HCT116 (cell line): ENCODE results near the gene APCDD1L. TPM values are rescaled to one million over a fixed set of nuclear protein-coding genes. Genes with fewer than 3 reads are reported as not detected.

ENCODE experiments used
- ATAC-seq: fragments of 200-7000 bp; cut with Tn5 transposase; 2 replicates; pipeline ENCODE4 v1.9.1; 2020; ENCODE audit warnings: mild to moderate bottlenecking, moderate library complexity
- BruUV-seq: library from RNA; stranded (reverse); fragments of 400-500 nt; replicated peaks from 2 replicates; lab custom pipeline; 2021; lab: Mats Ljungman, UMichigan
- CTCF ChIA-PET: fragments of 300-600 bp; sonication (Branson Sonifier 250); formaldehyde crosslinking; loops from one replicate; lab custom pipeline; 2021; ENCODE audit warnings: antibody characterized with exemption; lab: Charles Lee
- POLR2A ChIA-PET: fragments of 300-600, 350-600 bp; sonication (Branson Sonifier 250); formaldehyde crosslinking; loops from one replicate; lab custom pipeline; 2021; ENCODE audit warnings: antibody characterized with exemption; lab: Charles Lee
- RAD21 ChIA-PET, 2 experiments: fragments of 300-600 bp; sonication (Branson Sonifier 250); formaldehyde crosslinking; loops; one replicate each; lab custom pipeline; 2023; ENCODE audit warnings: low total read pairs in 2 of 2; ENCODE audit not compliant: uncharacterized antibody in 2 of 2, unreplicated experiment in 2 of 2, low non-redundant PET in 1 of 2; lab: Charles Lee
- DNase-seq: peaks from one replicate; pipeline ENCODE4 v3.0.0-alpha.2; 2010; ENCODE audit warnings: low read depth, low spot score
- H2AFZ ChIP-seq: fragments of 200-600 bp; shearing (Covaris generic), sonication (generic); 2 replicates; pipeline ENCODE4 v1.6.1; 2017; ENCODE audit warnings: low read depth, mixed run types, mixed read lengths, antibody characterized with exemption, low read length; ENCODE audit not compliant: poor library complexity, severe bottlenecking
- H3K27ac ChIP-seq: 2 replicates; pipeline ENCODE4 v1.5.1; 2012; ENCODE audit warnings: low read depth, low read length
- H3K27me3 ChIP-seq: fragments of 200-600 bp; sonication (generic); 2 replicates; pipeline ENCODE4 v1.6.1; 2016; ENCODE audit warnings: mixed run types, low read length, mixed read lengths; ENCODE audit not compliant: insufficient read depth
- H3K36me3 ChIP-seq, 2 experiments: fragments of 200-500 bp in 1 of 2; fragments of 200-600 bp in 1 of 2; sonication (Bioruptor generic) in 1 of 2; sonication (generic) in 1 of 2; 2 replicates each; pipeline versions ENCODE4 v1.5.1 to v1.6.1; 2014 to 2016; ENCODE audit warnings: low read length in 2 of 2, inconsistent platforms in 1 of 2, mixed read lengths in 1 of 2, mixed run types in 1 of 2; ENCODE audit not compliant: insufficient read depth in 2 of 2, control insufficient read depth in 1 of 2
- H3K4me1 ChIP-seq, 2 experiments: fragments of 200-600 bp in 1 of 2; sonication (generic) in 1 of 2; 2 replicates each; pipeline versions ENCODE4 v1.5.1 to v1.6.1; 2012 to 2017; ENCODE audit warnings: low read length in 2 of 2, inconsistent platforms in 1 of 2, mild to moderate bottlenecking in 1 of 2, mixed read lengths in 1 of 2, mixed run types in 1 of 2, moderate library complexity in 1 of 2; ENCODE audit not compliant: insufficient read depth in 2 of 2, control insufficient read depth in 1 of 2
- H3K4me2 ChIP-seq: fragments of 200-600 bp; sonication (generic); 2 replicates; pipeline ENCODE4 v1.6.1; 2017; ENCODE audit warnings: mixed run types, low read length, mixed read lengths
- H3K4me3 ChIP-seq, 2 experiments: fragments of 200-600 bp in 1 of 2; sonication (generic) in 1 of 2; replicated peaks in 1 of 2; 2 replicates each; pipeline ENCODE4 v1.5.1; 2011 to 2016; ENCODE audit warnings: low read length in 2 of 2, control low read depth in 1 of 2, low read depth in 1 of 2, mild to moderate bottlenecking in 1 of 2, mixed read lengths in 1 of 2, mixed run types in 1 of 2
- H3K79me2 ChIP-seq: fragments of 200-600 bp; sonication (generic); 2 replicates; pipeline ENCODE4 v1.6.1; 2017; ENCODE audit warnings: mild to moderate bottlenecking, mixed run types, low read length, moderate library complexity, mixed read lengths; ENCODE audit not compliant: insufficient read depth
- H3K9ac ChIP-seq: fragments of 200-600 bp; sonication (generic); 2 replicates; pipeline ENCODE4 v1.6.1; 2016; ENCODE audit warnings: low read length, mixed read lengths
- H3K9me2 ChIP-seq: fragments of 200-600 bp; sonication (generic), shearing (Covaris generic); 2 replicates; pipeline ENCODE4 v1.6.1; 2017; ENCODE audit warnings: mixed run types, mild to moderate bottlenecking, moderate library complexity; ENCODE audit not compliant: insufficient read depth
- H3K9me3 ChIP-seq, 2 experiments: fragments of 200-500 bp in 1 of 2; fragments of 200-600 bp in 1 of 2; sonication (Bioruptor generic) in 1 of 2; sonication (generic) in 1 of 2; 2 replicates each; pipeline ENCODE4 v1.6.1; 2014 to 2017; ENCODE audit warnings: low read length in 2 of 2, mixed read lengths in 2 of 2, inconsistent platforms in 1 of 2, low read depth in 1 of 2, mild to moderate bottlenecking in 1 of 2, mixed run types in 1 of 2, moderate library complexity in 1 of 2; ENCODE audit not compliant: control insufficient read depth in 1 of 2, insufficient read depth in 1 of 2
- H4K20me1 ChIP-seq: fragments of 200-600 bp; sonication (generic), shearing (Covaris generic); 2 replicates; pipeline ENCODE4 v1.6.1; 2017; ENCODE audit warnings: mixed run types, mild to moderate bottlenecking, moderate library complexity; ENCODE audit not compliant: insufficient read depth
- CBX3 ChIP-seq: IDR thresholded peaks from 2 replicates; pipeline ENCODE4 v1.6.1; 2012; ENCODE audit warnings: low read depth
- EGR1 ChIP-seq: IDR thresholded peaks from 2 replicates; pipeline ENCODE4 v1.6.1; 2012; ENCODE audit warnings: low read depth
- ELF1 ChIP-seq: IDR thresholded peaks from 2 replicates; pipeline ENCODE4 v1.6.1; 2012; ENCODE audit warnings: low read depth, borderline replicate concordance
- EZH2 ChIP-seq: fragments of 200-600 bp; sonication (generic); IDR thresholded peaks from 2 replicates; pipeline ENCODE4 v1.6.1; 2017; ENCODE audit warnings: antibody characterized with exemption, mixed run types
- EZH2phosphoT487 ChIP-seq: fragments of 200-600 bp; IDR thresholded peaks from 2 replicates; pipeline ENCODE4 v1.6.1; 2018; ENCODE audit warnings: antibody characterized with exemption, borderline replicate concordance
- FOSL1 ChIP-seq: IDR thresholded peaks from 2 replicates; pipeline ENCODE4 v1.6.1; 2012; ENCODE audit warnings: low read depth
- JUND ChIP-seq: IDR thresholded peaks from 2 replicates; pipeline ENCODE4 v1.6.1; 2012
- POLR2A ChIP-seq: IDR thresholded peaks from 2 replicates; pipeline ENCODE4 v1.7.0; 2011; ENCODE audit warnings: borderline replicate concordance; ENCODE audit not compliant: insufficient read depth, insufficient read length; ENCODE audit errors: extremely low read depth
- POLR2AphosphoS5 ChIP-seq: IDR thresholded peaks from 2 replicates; pipeline ENCODE4 v1.6.1; 2011; ENCODE audit warnings: mild to moderate bottlenecking, low read depth, low read length, moderate library complexity
- RAD21 ChIP-seq: IDR thresholded peaks from 2 replicates; pipeline ENCODE4 v1.6.1; 2012; ENCODE audit warnings: low read depth, mild to moderate bottlenecking
- SIN3A ChIP-seq: IDR thresholded peaks from 2 replicates; pipeline ENCODE4 v1.6.1; 2012; ENCODE audit warnings: low read depth
- SP1 ChIP-seq: IDR thresholded peaks from 2 replicates; pipeline ENCODE4 v1.6.1; 2012; ENCODE audit warnings: low read depth
- SRF ChIP-seq: IDR thresholded peaks from 2 replicates; pipeline ENCODE4 v1.6.1; 2012; ENCODE audit warnings: low read depth
- ZFX ChIP-seq: fragments of 450-650 bp; IDR thresholded peaks from 2 replicates; pipeline ENCODE4 v1.6.1; 2017
- ZNF274 ChIP-seq: fragments of 200-500 bp; sonication (Bioruptor generic); IDR thresholded peaks from 2 replicates; pipeline ENCODE4 v1.6.1; 2014; ENCODE audit warnings: mild to moderate bottlenecking, low read depth, low read length, inconsistent platforms
- intact Hi-C: fragments of 100-400 bp; cut with micrococcal nuclease; formaldehyde crosslinking; loops from 2 replicates; pipeline ENCODE4 v1.10.0; 2022
- total RNA-seq: library from RNA; stranded (reverse); gene quantifications from one replicate; pipeline ENCODE4 v1.2.1, GENCODE V29; 2021; ENCODE audit not compliant: unreplicated experiment
- TF ChIP-seq, protein P1 (sequence below): IDR thresholded peaks from 2 replicates; pipeline ENCODE4 v1.6.1; 2012
- TF ChIP-seq, protein P2 (sequence below): IDR thresholded peaks from 2 replicates; pipeline ENCODE4 v1.6.1; 2011; ENCODE audit warnings: mild to moderate bottlenecking, low read length, moderate library complexity; ENCODE audit not compliant: insufficient replicate concordance; ENCODE audit errors: extremely low read depth
- TF ChIP-seq, protein P3 (sequence below): IDR thresholded peaks from 2 replicates; pipeline ENCODE4 v1.6.1; 2012; ENCODE audit warnings: low read depth
- TF ChIP-seq, protein P4 (sequence below): IDR thresholded peaks from 2 replicates; pipeline ENCODE4 v1.6.1; 2012
- TF ChIP-seq, protein P5 (sequence below), 3 experiments: fragments of 200-600 bp in 1 of 3; sonication (generic) in 1 of 3; IDR thresholded peaks in 2 of 3; conservative IDR thresholded peaks in 1 of 3; 2 replicates each; pipeline ENCODE4 v1.5.1; 2012 to 2017; ENCODE audit warnings: low read depth in 2 of 3, low read length in 2 of 3, antibody characterized with exemption in 1 of 3, borderline replicate concordance in 1 of 3, control low read depth in 1 of 3, mild to moderate bottlenecking in 1 of 3, mixed read lengths in 1 of 3, mixed run types in 1 of 3, moderate library complexity in 1 of 3; ENCODE audit not compliant: insufficient read depth in 1 of 3

The APCDD1L gene
- total RNA-seq, 1 experiment from 2014 or later, result not detected

DNA sequence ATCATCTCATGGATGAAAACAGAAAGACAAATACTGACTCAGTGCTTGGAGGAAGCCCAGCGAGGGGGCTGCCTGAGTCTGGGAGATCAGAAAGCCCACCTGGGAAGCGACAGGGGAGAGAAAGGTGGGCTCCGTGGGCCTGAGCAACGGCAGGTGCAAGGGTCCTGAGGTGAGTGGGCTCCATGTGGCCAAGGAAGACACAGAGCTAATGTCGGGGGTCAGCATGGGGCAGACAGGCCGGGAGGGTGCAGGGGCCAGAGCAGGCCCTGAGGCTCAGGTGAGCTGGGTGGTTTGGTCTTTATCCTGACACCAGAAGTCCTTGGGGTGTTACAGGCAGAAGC lies 18.8 kb downstream of the APCDD1L start:
- H3K79me2 ChIP-seq, result no peaks in the 10 kb centered on the region
- no peak overlapping the region for H2AFZ ChIP-seq
- no peak overlapping the region for H3K9ac ChIP-seq
- ChIA-PET CTCF (no interaction called here), POLR2A (no interaction called here)
- H3K4me2 ChIP-seq, result no peak overlapping the region
- DNase-seq (no peak), ATAC-seq (no peak)
- H3K27me3 ChIP-seq, result 0 out of 2 replicates have a peak, but pooled peaks cover 3% of the 10 kb centered on the region
- no TSS peak for BruUV-seq
- H3K27ac ChIP-seq, result no peak overlapping the region
- no peaks in the 10 kb centered on the region for H3K4me1 ChIP-seq
- H3K9me2 ChIP-seq, result no peaks in the 10 kb centered on the region
- no peaks in the 10 kb centered on the region for H3K36me3 ChIP-seq
- no peaks in the 10 kb centered on the region for H3K9me3 ChIP-seq
- H4K20me1 ChIP-seq, result no peaks in the 10 kb centered on the region
- intact Hi-C loops, result no loop called here
- H3K4me3 ChIP-seq, result no peak overlapping the region
- no peak for TF ChIP-seq ELF1
- no peak for TF ChIP-seq FOSL1
- TF ChIP-seq, protein P1, sequence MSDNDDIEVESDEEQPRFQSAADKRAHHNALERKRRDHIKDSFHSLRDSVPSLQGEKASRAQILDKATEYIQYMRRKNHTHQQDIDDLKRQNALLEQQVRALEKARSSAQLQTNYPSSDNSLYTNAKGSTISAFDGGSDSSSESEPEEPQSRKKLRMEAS, result no peak
- no peak for TF ChIP-seq SP1
- TF ChIP-seq, protein P2, sequence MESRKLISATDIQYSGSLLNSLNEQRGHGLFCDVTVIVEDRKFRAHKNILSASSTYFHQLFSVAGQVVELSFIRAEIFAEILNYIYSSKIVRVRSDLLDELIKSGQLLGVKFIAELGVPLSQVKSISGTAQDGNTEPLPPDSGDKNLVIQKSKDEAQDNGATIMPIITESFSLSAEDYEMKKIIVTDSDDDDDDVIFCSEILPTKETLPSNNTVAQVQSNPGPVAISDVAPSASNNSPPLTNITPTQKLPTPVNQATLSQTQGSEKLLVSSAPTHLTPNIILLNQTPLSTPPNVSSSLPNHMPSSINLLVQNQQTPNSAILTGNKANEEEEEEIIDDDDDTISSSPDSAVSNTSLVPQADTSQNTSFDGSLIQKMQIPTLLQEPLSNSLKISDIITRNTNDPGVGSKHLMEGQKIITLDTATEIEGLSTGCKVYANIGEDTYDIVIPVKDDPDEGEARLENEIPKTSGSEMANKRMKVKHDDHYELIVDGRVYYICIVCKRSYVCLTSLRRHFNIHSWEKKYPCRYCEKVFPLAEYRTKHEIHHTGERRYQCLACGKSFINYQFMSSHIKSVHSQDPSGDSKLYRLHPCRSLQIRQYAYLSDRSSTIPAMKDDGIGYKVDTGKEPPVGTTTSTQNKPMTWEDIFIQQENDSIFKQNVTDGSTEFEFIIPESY, result no peak
- TF ChIP-seq, protein P3, sequence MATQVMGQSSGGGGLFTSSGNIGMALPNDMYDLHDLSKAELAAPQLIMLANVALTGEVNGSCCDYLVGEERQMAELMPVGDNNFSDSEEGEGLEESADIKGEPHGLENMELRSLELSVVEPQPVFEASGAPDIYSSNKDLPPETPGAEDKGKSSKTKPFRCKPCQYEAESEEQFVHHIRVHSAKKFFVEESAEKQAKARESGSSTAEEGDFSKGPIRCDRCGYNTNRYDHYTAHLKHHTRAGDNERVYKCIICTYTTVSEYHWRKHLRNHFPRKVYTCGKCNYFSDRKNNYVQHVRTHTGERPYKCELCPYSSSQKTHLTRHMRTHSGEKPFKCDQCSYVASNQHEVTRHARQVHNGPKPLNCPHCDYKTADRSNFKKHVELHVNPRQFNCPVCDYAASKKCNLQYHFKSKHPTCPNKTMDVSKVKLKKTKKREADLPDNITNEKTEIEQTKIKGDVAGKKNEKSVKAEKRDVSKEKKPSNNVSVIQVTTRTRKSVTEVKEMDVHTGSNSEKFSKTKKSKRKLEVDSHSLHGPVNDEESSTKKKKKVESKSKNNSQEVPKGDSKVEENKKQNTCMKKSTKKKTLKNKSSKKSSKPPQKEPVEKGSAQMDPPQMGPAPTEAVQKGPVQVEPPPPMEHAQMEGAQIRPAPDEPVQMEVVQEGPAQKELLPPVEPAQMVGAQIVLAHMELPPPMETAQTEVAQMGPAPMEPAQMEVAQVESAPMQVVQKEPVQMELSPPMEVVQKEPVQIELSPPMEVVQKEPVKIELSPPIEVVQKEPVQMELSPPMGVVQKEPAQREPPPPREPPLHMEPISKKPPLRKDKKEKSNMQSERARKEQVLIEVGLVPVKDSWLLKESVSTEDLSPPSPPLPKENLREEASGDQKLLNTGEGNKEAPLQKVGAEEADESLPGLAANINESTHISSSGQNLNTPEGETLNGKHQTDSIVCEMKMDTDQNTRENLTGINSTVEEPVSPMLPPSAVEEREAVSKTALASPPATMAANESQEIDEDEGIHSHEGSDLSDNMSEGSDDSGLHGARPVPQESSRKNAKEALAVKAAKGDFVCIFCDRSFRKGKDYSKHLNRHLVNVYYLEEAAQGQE, result no peak
- TF ChIP-seq EGR1, result no peak
- TF ChIP-seq, protein P4, sequence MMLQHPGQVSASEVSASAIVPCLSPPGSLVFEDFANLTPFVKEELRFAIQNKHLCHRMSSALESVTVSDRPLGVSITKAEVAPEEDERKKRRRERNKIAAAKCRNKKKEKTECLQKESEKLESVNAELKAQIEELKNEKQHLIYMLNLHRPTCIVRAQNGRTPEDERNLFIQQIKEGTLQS, result no peak
- TF ChIP-seq, protein P5, sequence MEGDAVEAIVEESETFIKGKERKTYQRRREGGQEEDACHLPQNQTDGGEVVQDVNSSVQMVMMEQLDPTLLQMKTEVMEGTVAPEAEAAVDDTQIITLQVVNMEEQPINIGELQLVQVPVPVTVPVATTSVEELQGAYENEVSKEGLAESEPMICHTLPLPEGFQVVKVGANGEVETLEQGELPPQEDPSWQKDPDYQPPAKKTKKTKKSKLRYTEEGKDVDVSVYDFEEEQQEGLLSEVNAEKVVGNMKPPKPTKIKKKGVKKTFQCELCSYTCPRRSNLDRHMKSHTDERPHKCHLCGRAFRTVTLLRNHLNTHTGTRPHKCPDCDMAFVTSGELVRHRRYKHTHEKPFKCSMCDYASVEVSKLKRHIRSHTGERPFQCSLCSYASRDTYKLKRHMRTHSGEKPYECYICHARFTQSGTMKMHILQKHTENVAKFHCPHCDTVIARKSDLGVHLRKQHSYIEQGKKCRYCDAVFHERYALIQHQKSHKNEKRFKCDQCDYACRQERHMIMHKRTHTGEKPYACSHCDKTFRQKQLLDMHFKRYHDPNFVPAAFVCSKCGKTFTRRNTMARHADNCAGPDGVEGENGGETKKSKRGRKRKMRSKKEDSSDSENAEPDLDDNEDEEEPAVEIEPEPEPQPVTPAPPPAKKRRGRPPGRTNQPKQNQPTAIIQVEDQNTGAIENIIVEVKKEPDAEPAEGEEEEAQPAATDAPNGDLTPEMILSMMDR (IDR thresholded peaks at IDR 0.05 in 2 of 3, conservative IDR thresholded peaks at IDR 0.05 in 1 of 3; ENCODE audit: borderline replicate concordance in 1 of 3, insufficient read depth in 1 of 3, low read depth in 2 of 3, low read length in 2 of 3), result no peak
- TF ChIP-seq RAD21, result no peak
- TF ChIP-seq ZFX, result no peak
- TF ChIP-seq JUND, result no peak
- no peak for TF ChIP-seq ZNF274
- no peak for TF ChIP-seq EZH2
- TF ChIP-seq SRF, result no peak
- TF ChIP-seq POLR2AphosphoS5, result no peak
- TF ChIP-seq POLR2A, result no peak
- TF ChIP-seq EZH2phosphoT487, result no peak
- no peak for TF ChIP-seq SIN3A
- no peak for TF ChIP-seq CBX3
- TF ChIP-seq, all 23 proteins: peak for 0
- RAD21 ChIA-PET, result no interaction called here
